Psoas muscle (tissue), 8 donors: ENCODE results near the gene SOCS7. TPM values are rescaled to one million over a fixed set of nuclear protein-coding genes. Genes with fewer than 3 reads are reported as not detected.
A peak's percentile ranks its signal among the peaks of the same experiment; 100 is the strongest.

Experiments
- ATAC-seq, 4 donors: fragments of 200-7000 bp; cut with Tn5 transposase; one replicate each; pipeline ENCODE4 v1.9.1; 2020; ENCODE audit warnings: moderate library complexity in 3 of 4, mild to moderate bottlenecking in 2 of 4
- DNase-seq, 2 donors: peaks; one replicate each; pipeline ENCODE4 v3.0.0-alpha.2; 2020
- H3K27ac ChIP-seq: fragments of 200-600 bp; one replicate; pipeline ENCODE4 v1.8.0; 2022
- H3K27me3 ChIP-seq, 3 donors: fragments of 200-600 bp in 1 of 3; one replicate each; pipeline versions ENCODE4 v1.6.1 to v1.8.0; 2013 to 2022; ENCODE audit warnings: low read length in 2 of 3, mild to moderate bottlenecking in 2 of 3, moderate library complexity in 1 of 3; ENCODE audit not compliant: insufficient read depth in 3 of 3
- H3K36me3 ChIP-seq, 2 donors: fragments of 200-600 bp in 1 of 2; one replicate each; pipeline versions ENCODE4 v1.6.1 to v1.8.0; 2013 to 2022; ENCODE audit warnings: low read depth in 1 of 2, mild to moderate bottlenecking in 1 of 2, moderate library complexity in 1 of 2; ENCODE audit not compliant: insufficient read depth in 1 of 2
- H3K4me1 ChIP-seq: fragments of 200-600 bp; one replicate; pipeline ENCODE4 v1.8.0; 2022
- H3K4me3 ChIP-seq: fragments of 200-600 bp; one replicate; pipeline ENCODE4 v1.8.0; 2022; ENCODE audit warnings: mild to moderate bottlenecking
- H3K9me3 ChIP-seq: fragments of 200-600 bp; one replicate; pipeline ENCODE4 v1.8.0; 2022
- WGBS, 3 donors: extraction: QIAGEN DNeasy Blood & Tissue Kit; methylation state at CpG; one replicate each; pipeline versions ENCODE4 v1.1.6 to v1.1.7; 2013; 5-methylcytosine and 5-hydroxymethylcytosine counted together
- intact Hi-C, 2 donors: fragments of 100-400 bp; cut with DNase I; formaldehyde crosslinking; loops; one replicate each; pipeline versions ENCODE4 v1.11.0 to v1.14.2; 2022
- polyA plus RNA-seq, 3 donors: library from polyadenylated mRNA; stranded (reverse); fragments of 200-250 nt; gene quantifications; one replicate each; pipeline ENCODE4 v1.2.3, GENCODE V29; 2013
- total RNA-seq, 4 donors: library from RNA; stranded (reverse); fragmentation: NEBNext Ultra II Directional in 2 of 4; extraction: Animal tissue kit (Norgen Biotek cat#: 25700) in 2 of 4; gene quantifications; one replicate each; pipeline versions ENCODE4 v1.2.1 to v1.2.4, GENCODE V29; 2021 to 2023
- TF ChIP-seq, protein P1 (sequence below): fragments of 200-600 bp; IDR thresholded peaks from one replicate; pipeline ENCODE4 v1.8.0; 2022; ENCODE audit warnings: antibody characterized with exemption
- donor health status: healthy with polysubstance abuse.
- donor health status: DM: no; HTN: no; CAD: no; lungs with moderate emphysema.
- donor health status: Bipolar disorder and iron deficiency.
- donor health status: healthy.
- donor health status: DM: yes; HTN: yes; CAD: no.
- donor health status: DM: no; HTN: no; CAD: no.
- donor health status: DM: no; HTN: no; CAD: no.
- donor health status: DM: yes; HTN: yes; CAD: no.

SOCS7 gene
- total and polyA plus RNA-seq, 7 donors = 6.6 to 28.9 (median 23.9) TPM

DNA sequence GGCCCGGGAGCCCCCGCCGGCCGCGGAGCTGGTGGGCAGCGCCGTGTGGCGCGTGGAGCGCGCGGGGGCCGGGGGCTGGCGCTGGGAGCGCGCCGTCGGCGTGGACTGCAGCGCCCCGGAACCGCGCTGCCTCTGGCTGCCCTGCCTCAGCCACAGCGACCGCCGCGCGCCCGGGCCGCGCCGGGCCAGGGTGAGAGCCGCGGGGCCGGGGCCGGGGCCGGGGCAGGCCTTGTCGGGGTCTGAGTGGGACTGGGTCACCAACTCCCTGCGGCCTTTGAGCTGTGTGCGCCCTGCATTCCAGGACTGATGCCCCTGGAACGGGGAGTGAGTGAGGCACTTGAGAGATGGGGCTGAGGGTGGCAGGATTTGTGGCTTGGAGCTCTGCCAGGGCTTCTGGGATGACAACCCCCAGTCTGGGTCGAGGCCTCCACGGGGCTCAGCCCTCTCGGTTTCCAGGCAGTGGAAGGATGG lies 102.3 kb downstream of the SOCS7 start:
- Histone ChIP-seq H3K27me3 (no peaks in the 10 kb centered on the region), H3K36me3 (peaks cover 0 to 9% of the 10 kb centered on the region in 2 donors), H3K27ac (peak overlapping the region; percentile 78), H3K4me1 (peaks cover 48% of the 10 kb centered on the region), H3K4me3 (peak overlapping the region; percentile 57), H3K9me3 (no peaks in the 10 kb centered on the region)
- WGBS, 3 donors = 5 to 17% (median 8%) methylated on average over 29 to 44 of the region's 44 CpGs
- TF ChIP-seq, protein P1, sequence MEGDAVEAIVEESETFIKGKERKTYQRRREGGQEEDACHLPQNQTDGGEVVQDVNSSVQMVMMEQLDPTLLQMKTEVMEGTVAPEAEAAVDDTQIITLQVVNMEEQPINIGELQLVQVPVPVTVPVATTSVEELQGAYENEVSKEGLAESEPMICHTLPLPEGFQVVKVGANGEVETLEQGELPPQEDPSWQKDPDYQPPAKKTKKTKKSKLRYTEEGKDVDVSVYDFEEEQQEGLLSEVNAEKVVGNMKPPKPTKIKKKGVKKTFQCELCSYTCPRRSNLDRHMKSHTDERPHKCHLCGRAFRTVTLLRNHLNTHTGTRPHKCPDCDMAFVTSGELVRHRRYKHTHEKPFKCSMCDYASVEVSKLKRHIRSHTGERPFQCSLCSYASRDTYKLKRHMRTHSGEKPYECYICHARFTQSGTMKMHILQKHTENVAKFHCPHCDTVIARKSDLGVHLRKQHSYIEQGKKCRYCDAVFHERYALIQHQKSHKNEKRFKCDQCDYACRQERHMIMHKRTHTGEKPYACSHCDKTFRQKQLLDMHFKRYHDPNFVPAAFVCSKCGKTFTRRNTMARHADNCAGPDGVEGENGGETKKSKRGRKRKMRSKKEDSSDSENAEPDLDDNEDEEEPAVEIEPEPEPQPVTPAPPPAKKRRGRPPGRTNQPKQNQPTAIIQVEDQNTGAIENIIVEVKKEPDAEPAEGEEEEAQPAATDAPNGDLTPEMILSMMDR = no peak
- intact Hi-C loops = no loop called here
- DNase-seq (peak in 1 of 2 donors; percentile 62), ATAC-seq (peak; percentile 12 to 33 (median 18))

DNA sequence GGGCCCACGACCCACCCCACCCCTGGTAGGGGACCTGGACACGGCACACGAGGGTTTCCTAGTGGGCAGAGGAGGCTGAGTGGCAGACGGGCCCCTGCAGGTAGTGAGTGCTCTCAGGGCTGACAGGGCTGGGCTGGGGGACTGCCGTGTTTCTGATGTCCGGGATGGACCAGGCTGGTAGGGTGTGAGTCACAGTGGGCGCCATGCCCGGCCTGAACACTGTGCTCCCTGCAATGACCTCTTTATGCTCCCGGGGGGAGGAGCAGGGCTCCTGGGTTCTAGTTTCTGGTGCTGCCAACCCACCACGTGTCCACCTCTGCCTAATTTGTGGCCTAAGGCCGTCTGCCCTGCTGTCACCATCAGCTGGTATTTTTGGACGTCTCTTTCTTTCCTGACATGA lies 102.9 kb downstream of the SOCS7 start:
- TF ChIP-seq, protein P1 = no peak
- Histone ChIP-seq H3K4me3 (peak overlapping the region; percentile 57), H3K4me1 (peaks cover 43% of the 10 kb centered on the region), H3K36me3 (peaks cover 0 to 15% of the 10 kb centered on the region in 2 donors), H3K27me3 (no peaks in the 10 kb centered on the region), H3K9me3 (no peaks in the 10 kb centered on the region), H3K27ac (peak overlapping the region; percentile 78)
- intact Hi-C loops = no loop called here
- WGBS, 3 donors = 8 to 13% (median 9%) methylated on average over 12 of the region's 12 CpGs
- ATAC-seq (peak; percentile 93 to 95 (median 94)), DNase-seq (peak; percentile 91 to 97)

Other genes starting within 250 kb of the SOCS7 start
- gene TBC1D3E, start 223.9 kb upstream of the SOCS7 start, total RNA-seq = not detected
- not detected for gene TBC1D3E, start 223.9 kb upstream of the SOCS7 start, polyA plus RNA-seq
- not detected for gene TBC1D3, start 159.3 kb upstream of the SOCS7 start, total RNA-seq
- gene TBC1D3, start 159.3 kb upstream of the SOCS7 start, polyA plus RNA-seq = not detected
- gene MRPL45, start 54.7 kb upstream of the SOCS7 start, total RNA-seq = 10 to 100 TPM; 36.0 to 55.5 (median 46.7) TPM
- gene MRPL45, start 54.7 kb upstream of the SOCS7 start, polyA plus RNA-seq = 100 to 1,000 TPM in 1 of 3 donors, 10 to 100 TPM in 2; 49.2 to 132 (median 67.7) TPM
- gene GPR179, start 7.9 kb upstream of the SOCS7 start, total RNA-seq = 1 to 10 TPM in 2 of 4 donors, under 1 TPM in 2; 0.42 to 2.5 (median 0.91) TPM
- gene GPR179, start 7.9 kb upstream of the SOCS7 start, polyA plus RNA-seq = under 1 TPM; 0.07 to 0.70 (median 0.09) TPM
- 10 to 100 TPM; 23.6 to 35.8 (median 23.7) TPM for gene ARHGAP23, start 76.6 kb downstream of the SOCS7 start, total RNA-seq
- 10 to 100 TPM in 1 of 3 donors, 1 to 10 TPM in 2; 7.6 to 11.8 (median 9.6) TPM for gene ARHGAP23, start 76.6 kb downstream of the SOCS7 start, polyA plus RNA-seq